K562 (cell line): Measurements from ENCODE around the gene PARD6A. TPM values are rescaled to one million over a fixed set of nuclear protein-coding genes. Genes with fewer than 3 reads are reported as not detected.

Experiments used
- CEBPB ChIP-seq: fragments of 450-650 bp; IDR thresholded peaks from 2 replicates; pipeline ENCODE4 v1.6.1; 2016; ENCODE audit warnings: missing genetic modification characterization, missing compliant biosample characterization
- EGR1 ChIP-seq: fragments of 450-650 bp; conservative IDR thresholded peaks from 2 replicates; pipeline ENCODE4 v1.6.1; 2017; ENCODE audit warnings: mild to moderate bottlenecking
- NRF1 ChIP-seq, 2 experiments: fragments of 450-650 bp; IDR thresholded peaks in 1 of 2; conservative IDR thresholded peaks in 1 of 2; 2 replicates each; pipeline ENCODE4 v1.6.1; 2014; ENCODE audit warnings: mild to moderate bottlenecking in 2 of 2
- PHF8 ChIP-seq: fragments of 200-600 bp; sonication (generic); IDR thresholded peaks from 2 replicates; pipeline ENCODE4 v1.6.1; 2012; ENCODE audit warnings: mixed run types, mild to moderate bottlenecking, inconsistent platforms, low read length, moderate library complexity, borderline replicate concordance
- POU5F1 ChIP-seq: fragments of 150-350 bp; IDR thresholded peaks from 2 replicates; pipeline ENCODE4 v1.6.1; 2014; ENCODE audit warnings: borderline replicate concordance, low read length, low read depth, mild to moderate bottlenecking; ENCODE audit not compliant: partially characterized antibody
- PTTG1 ChIP-seq: fragments of 450-650 bp; IDR thresholded peaks from 2 replicates; pipeline ENCODE4 v1.6.1; 2016; ENCODE audit warnings: low read depth, mild to moderate bottlenecking, missing genetic modification characterization, missing compliant biosample characterization
- RBM17 ChIP-seq: fragments of 200-400 bp; formaldehyde crosslinking; IDR thresholded peaks from 2 replicates; pipeline ENCODE4 v1.6.1; 2017; ENCODE audit warnings: low read depth, mild to moderate bottlenecking, low read length, borderline replicate concordance
- SPI1 ChIP-seq: IDR thresholded peaks from 2 replicates; pipeline ENCODE4 v1.6.1; 2011; ENCODE audit warnings: low read depth, low read length, control low read depth, borderline replicate concordance
- SREBF1 ChIP-seq: fragments of 150-350 bp; IDR thresholded peaks from 2 replicates; pipeline ENCODE4 v1.6.1; 2014; ENCODE audit warnings: antibody characterized with exemption, low read depth, low read length, borderline replicate concordance
- TAF1 ChIP-seq: IDR thresholded peaks from 2 replicates; pipeline ENCODE4 v1.6.1; 2011; ENCODE audit warnings: mild to moderate bottlenecking, low read length, moderate library complexity; ENCODE audit not compliant: insufficient read depth, control insufficient read depth, severe bottlenecking; ENCODE audit errors: extremely low read depth
- ZBTB11 ChIP-seq, 3 experiments: fragments of 200-800 bp in 1 of 3; fragments of 250-450 bp in 1 of 3; fragments of 450-650 bp in 1 of 3; sonication (Bioruptor Pico) in 1 of 3; sonication (Bioruptor generic) in 1 of 3; formaldehyde crosslinking in 1 of 3; IDR thresholded peaks; 2 replicates each; pipeline versions ENCODE4 v1.6.1 to v1.8.0; 2016 to 2022; ENCODE audit warnings: mild to moderate bottlenecking in 2 of 3, missing genetic modification characterization in 2 of 3, missing compliant biosample characterization in 1 of 3, moderate library complexity in 1 of 3
- ZBTB17 ChIP-seq: fragments of 450-650 bp; formaldehyde crosslinking; IDR thresholded peaks from 2 replicates; pipeline ENCODE4 v1.4.0; 2020; ENCODE audit warnings: mild to moderate bottlenecking
- ZNF263 ChIP-seq: sonication (generic); formaldehyde crosslinking; IDR thresholded peaks from 2 replicates; pipeline ENCODE4 v1.8.0; 2022; ENCODE audit warnings: mild to moderate bottlenecking, missing genetic modification reagents, borderline replicate concordance
- ZNF766 ChIP-seq: fragments of 200-800 bp; sonication (Bioruptor generic); conservative IDR thresholded peaks from 2 replicates; pipeline ENCODE4 v1.6.1; 2016; ENCODE audit warnings: missing genetic modification characterization, missing compliant biosample characterization
- polyA plus RNA-seq, 8 experiments: library from polyadenylated mRNA; depleted of rRNA in 4 of 8; stranded (reverse) in 5 of 8; unstranded in 3 of 8; fragments of >200 nt; fragmentation: Nextera tagmentation in 2 of 8; fragmentation: Illumina TruSeq in 1 of 8; extraction: Ambion mirVana in 2 of 8; extraction: Trizol in 1 of 8; gene quantifications; 2 replicates each; pipeline versions ENCODE4 v1.2.1 to v1.2.3, GENCODE V29; 2011 to 2014; ENCODE audit warnings: inconsistent platforms in 1 of 8, missing spikeins in 1 of 8
- total RNA-seq, 7 experiments: library from RNA; depleted of rRNA in 6 of 7; stranded (reverse); fragments of >200 nt in 6 of 7; fragmentation: Illumina TruSeq in 2 of 7; extraction: Trizol in 2 of 7; gene quantifications; 2 replicates each; pipeline versions ENCODE4 v1.2.1 to v1.2.3, GENCODE V29; 2011 to 2021; ENCODE audit warnings: low replicate concordance in 1 of 7
- TF ChIP-seq, protein P1 (sequence below): sonication (generic); formaldehyde crosslinking; IDR thresholded peaks from 2 replicates; pipeline ENCODE4 v1.8.1; 2023; ENCODE audit warnings: mild to moderate bottlenecking, missing genetic modification reagents
- TF ChIP-seq, protein P2 (sequence below): sonication (generic); formaldehyde crosslinking; IDR thresholded peaks from 2 replicates; pipeline ENCODE4 v1.8.0; 2022; ENCODE audit warnings: mild to moderate bottlenecking, missing genetic modification reagents
- TF ChIP-seq, protein P3 (sequence below): fragments of 450-650 bp; IDR thresholded peaks from 2 replicates; pipeline ENCODE4 v1.6.1; 2016; ENCODE audit warnings: borderline replicate concordance

Gene PARD6A
- total and polyA plus RNA-seq, 9 of the 15 experiments (the other 6 are each of a cell fraction or from before 2014, with no cell fraction given) = 0.04 to 2.0 (median 0.44) TPM

DNA sequence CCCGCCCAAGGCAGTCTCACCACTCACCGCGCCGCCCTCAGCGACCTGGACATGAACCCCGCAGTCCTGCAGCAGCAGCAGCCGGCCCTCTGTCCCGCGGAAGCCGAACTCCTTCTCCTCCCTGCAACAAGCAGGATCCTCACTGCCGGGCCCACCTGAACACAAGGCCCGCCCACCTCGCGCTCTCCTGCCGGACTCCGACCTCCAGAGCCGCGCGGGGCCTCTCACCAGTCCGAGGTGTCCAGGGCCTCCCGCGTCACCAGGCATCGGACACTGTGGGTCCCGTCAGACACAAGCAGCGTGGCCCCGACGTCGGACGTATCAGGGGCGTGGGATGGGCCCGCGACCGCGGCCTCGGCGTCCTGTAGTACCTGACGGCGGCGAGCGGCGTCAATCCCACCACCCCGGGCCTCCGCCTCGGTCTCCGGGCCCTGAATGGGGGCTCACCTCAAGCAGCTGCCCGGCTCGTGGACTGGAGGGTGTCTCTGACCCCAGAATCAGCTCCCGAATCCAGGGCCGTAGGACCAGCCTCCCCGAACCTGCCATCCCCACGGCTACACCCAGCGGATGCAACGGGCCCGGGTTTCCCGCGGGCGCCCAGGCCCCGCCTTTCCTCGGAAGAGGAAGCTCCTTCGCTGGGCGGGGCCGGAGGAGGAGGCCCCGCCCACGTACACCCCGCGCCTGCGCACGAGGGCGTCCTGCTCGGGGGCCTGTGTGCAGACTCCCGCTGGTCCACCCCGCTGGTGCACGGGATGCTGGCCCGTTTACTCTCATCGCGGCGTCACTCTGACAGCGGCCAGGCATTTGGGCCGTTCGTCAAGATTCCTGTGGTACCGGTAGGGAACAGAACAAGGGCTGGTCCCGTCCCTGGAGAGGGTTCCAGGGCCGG is 841 bp upstream of the PARD6A start, which contains the start of gene ACD (continued):
- no peak for TF ChIP-seq RBM17
- TF ChIP-seq CEBPB (tag) = no peak
- TF ChIP-seq POU5F1 = no peak
- TF ChIP-seq PHF8 = peak; percentile 88; the same call in 1 of the 2 replicates
- peak; percentile 54; the same call in 1 of the 2 replicates for TF ChIP-seq SPI1
- TF ChIP-seq, protein P1, sequence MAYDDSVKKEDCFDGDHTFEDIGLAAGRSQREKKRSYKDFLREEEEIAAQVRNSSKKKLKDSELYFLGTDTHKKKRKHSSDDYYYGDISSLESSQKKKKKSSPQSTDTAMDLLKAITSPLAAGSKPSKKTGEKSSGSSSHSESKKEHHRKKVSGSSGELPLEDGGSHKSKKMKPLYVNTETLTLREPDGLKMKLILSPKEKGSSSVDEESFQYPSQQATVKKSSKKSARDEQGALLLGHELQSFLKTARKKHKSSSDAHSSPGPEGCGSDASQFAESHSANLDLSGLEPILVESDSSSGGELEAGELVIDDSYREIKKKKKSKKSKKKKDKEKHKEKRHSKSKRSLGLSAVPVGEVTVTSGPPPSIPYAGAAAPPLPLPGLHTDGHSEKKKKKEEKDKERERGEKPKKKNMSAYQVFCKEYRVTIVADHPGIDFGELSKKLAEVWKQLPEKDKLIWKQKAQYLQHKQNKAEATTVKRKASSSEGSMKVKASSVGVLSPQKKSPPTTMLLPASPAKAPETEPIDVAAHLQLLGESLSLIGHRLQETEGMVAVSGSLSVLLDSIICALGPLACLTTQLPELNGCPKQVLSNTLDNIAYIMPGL (CRISPR knock-in tag) = no peak; the same call in 1 of the 2 replicates
- TF ChIP-seq, protein P2, sequence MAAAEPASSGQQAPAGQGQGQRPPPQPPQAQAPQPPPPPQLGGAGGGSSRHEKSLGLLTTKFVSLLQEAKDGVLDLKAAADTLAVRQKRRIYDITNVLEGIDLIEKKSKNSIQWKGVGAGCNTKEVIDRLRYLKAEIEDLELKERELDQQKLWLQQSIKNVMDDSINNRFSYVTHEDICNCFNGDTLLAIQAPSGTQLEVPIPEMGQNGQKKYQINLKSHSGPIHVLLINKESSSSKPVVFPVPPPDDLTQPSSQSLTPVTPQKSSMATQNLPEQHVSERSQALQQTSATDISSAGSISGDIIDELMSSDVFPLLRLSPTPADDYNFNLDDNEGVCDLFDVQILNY (CRISPR knock-in tag) = 0 out of 2 replicates have a peak, but pooled peaks have one; percentile 18
- peak; percentile 68 for TF ChIP-seq EGR1
- TF ChIP-seq NRF1 (conservative IDR thresholded peaks at IDR 0.05 in 1 of 2, IDR thresholded peaks at IDR 0.05 in 1 of 2) = peak; percentile 99
- no peak for TF ChIP-seq ZNF766 (CRISPR knock-in tag)
- TF ChIP-seq SREBF1 = no peak
- TF ChIP-seq PTTG1 (tag) = no peak
- TF ChIP-seq, protein P3, sequence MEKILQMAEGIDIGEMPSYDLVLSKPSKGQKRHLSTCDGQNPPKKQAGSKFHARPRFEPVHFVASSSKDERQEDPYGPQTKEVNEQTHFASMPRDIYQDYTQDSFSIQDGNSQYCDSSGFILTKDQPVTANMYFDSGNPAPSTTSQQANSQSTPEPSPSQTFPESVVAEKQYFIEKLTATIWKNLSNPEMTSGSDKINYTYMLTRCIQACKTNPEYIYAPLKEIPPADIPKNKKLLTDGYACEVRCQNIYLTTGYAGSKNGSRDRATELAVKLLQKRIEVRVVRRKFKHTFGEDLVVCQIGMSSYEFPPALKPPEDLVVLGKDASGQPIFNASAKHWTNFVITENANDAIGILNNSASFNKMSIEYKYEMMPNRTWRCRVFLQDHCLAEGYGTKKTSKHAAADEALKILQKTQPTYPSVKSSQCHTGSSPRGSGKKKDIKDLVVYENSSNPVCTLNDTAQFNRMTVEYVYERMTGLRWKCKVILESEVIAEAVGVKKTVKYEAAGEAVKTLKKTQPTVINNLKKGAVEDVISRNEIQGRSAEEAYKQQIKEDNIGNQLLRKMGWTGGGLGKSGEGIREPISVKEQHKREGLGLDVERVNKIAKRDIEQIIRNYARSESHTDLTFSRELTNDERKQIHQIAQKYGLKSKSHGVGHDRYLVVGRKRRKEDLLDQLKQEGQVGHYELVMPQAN = peak; percentile 36; the same call in 1 of the 2 replicates
- peak in 1 of 3 experiments; percentile 26; a peak in 1 of 6 replicates for TF ChIP-seq ZBTB11 (CRISPR knock-in tag; IDR thresholded peaks at IDR 0.05)
- peak; percentile 50 for TF ChIP-seq TAF1
- no peak for TF ChIP-seq ZBTB17 (CRISPR knock-in tag)
- TF ChIP-seq ZNF263 (CRISPR knock-in tag) = peak; percentile 46; the same call in 1 of the 2 replicates
